Peyer's patch (tissue), 4 donors: Measurements from ENCODE around the gene IQSEC2. TPM values are rescaled to one million over a fixed set of nuclear protein-coding genes. Genes with fewer than 3 reads are reported as not detected.

Experiments
- DNase-seq, 3 donors: peaks; one replicate each; pipeline ENCODE4 v3.0.0-alpha.2; 2017 to 2019
- H3K27ac ChIP-seq, 4 donors: fragments of 200-600 bp; sonication (generic); one replicate each; pipeline ENCODE4 v1.5.1; 2016 to 2019
- H3K27me3 ChIP-seq, 2 donors: fragments of 200-600 bp; sonication (generic); one replicate each; pipeline ENCODE4 v1.5.1; 2019
- H3K36me3 ChIP-seq, 3 donors: fragments of 200-600 bp; sonication (generic); one replicate each; pipeline ENCODE4 v1.5.1; 2016 to 2019
- H3K4me1 ChIP-seq, 4 donors: fragments of 200-600 bp; sonication (generic); one replicate each; pipeline ENCODE4 v1.5.1; 2016 to 2019
- H3K4me3 ChIP-seq, 4 donors: fragments of 200-600 bp; sonication (generic); 1 replicate in 3 of 4; 2 replicates in 1 of 4; pipeline ENCODE4 v1.5.1; 2016 to 2019; ENCODE audit warnings: mild to moderate bottlenecking in 1 of 4
- H3K9me3 ChIP-seq, 4 donors: fragments of 200-600 bp; sonication (generic); one replicate each; pipeline ENCODE4 v1.5.1; 2016 to 2019; ENCODE audit warnings: mild to moderate bottlenecking in 1 of 4
- CTCF ChIP-seq, 6 experiments: fragments of 450-650 bp in 4 of 6; fragments of 200-600 bp in 2 of 6; sonication (generic) in 1 of 6; IDR thresholded peaks; one replicate each; pipeline ENCODE4 v1.5.1; 2017 to 2019; ENCODE audit warnings: antibody characterized with exemption in 6 of 6, mild to moderate bottlenecking in 3 of 6, moderate library complexity in 1 of 6
- POLR2A ChIP-seq, 2 donors: fragments of 450-650 bp; IDR thresholded peaks; one replicate each; pipeline ENCODE4 v1.5.1; 2017; ENCODE audit warnings: antibody characterized with exemption in 2 of 2, mild to moderate bottlenecking in 2 of 2, moderate library complexity in 2 of 2
- total RNA-seq, 4 donors: library from RNA; depleted of rRNA; stranded (reverse); fragments of >200 nt; gene quantifications; one replicate each; pipeline ENCODE4 v1.1.0, GENCODE V29; 2016

The IQSEC2 gene
- total RNA-seq, 4 donors from 2014 or later, result 20.6 to 77.9 (median 48.3) TPM

- peak in 1 of 3 donors; percentile 4 for DNase-seq
- Histone ChIP-seq H3K9me3 (no peaks in the 10 kb centered on the region), H3K4me3 (no peak overlapping the region), H3K27me3 (no peaks in the 10 kb centered on the region), H3K27ac (no peak overlapping the region), H3K4me1 (no peaks in the 10 kb centered on the region), H3K36me3 (no peaks in the 10 kb centered on the region)
- TF ChIP-seq CTCF (IDR thresholded peaks at IDR 0.05) (no peak), POLR2A (IDR thresholded peaks at IDR 0.05) (no peak)
Measured at GRCh38 chrX:53300157-53300556, 18.8 kb upstream of the IQSEC2 start.

GRCh38 chrX:53294024-53294648 is 12.8 kb upstream of the IQSEC2 start:
- TF ChIP-seq CTCF (IDR thresholded peaks at IDR 0.05), result peak in 3 of 6 experiments; percentile 21 to 34 (median 23)
- TF ChIP-seq POLR2A (IDR thresholded peaks at IDR 0.05), result no peak
- Histone ChIP-seq H3K27me3 (no peaks in the 10 kb centered on the region), H3K9me3 (no peaks in the 10 kb centered on the region), H3K27ac (no peak overlapping the region), H3K4me1 (no peaks in the 10 kb centered on the region), H3K36me3 (no peaks in the 10 kb centered on the region), H3K4me3 (no peak overlapping the region)
- DNase-seq, result peak in 1 of 3 donors; percentile 31

GRCh38 chrX:53291596-53291995 is 10.2 kb upstream of the IQSEC2 start:
- H3K36me3 ChIP-seq, result no peaks in the 10 kb centered on the region
- no peak overlapping the region for H3K27ac ChIP-seq
- no peaks in the 10 kb centered on the region for H3K27me3 ChIP-seq
- no peaks in the 10 kb centered on the region for H3K9me3 ChIP-seq
- no peak overlapping the region for H3K4me3 ChIP-seq
- DNase-seq, result peak in 1 of 3 donors; percentile 39
- no peak for TF ChIP-seq POLR2A (IDR thresholded peaks at IDR 0.05)
- no peak for TF ChIP-seq CTCF (IDR thresholded peaks at IDR 0.05)
- H3K4me1 ChIP-seq, result peaks cover 0 to 15% (median 4%) of the 10 kb centered on the region in 4 donors

- TF ChIP-seq CTCF (IDR thresholded peaks at IDR 0.05), result no peak
- no peak for TF ChIP-seq POLR2A (IDR thresholded peaks at IDR 0.05)
- Histone ChIP-seq H3K4me1 (peaks cover 0 to 18% (median 4%) of the 10 kb centered on the region in 4 donors), H3K4me3 (no peak overlapping the region), H3K9me3 (no peaks in the 10 kb centered on the region), H3K27ac (no peak overlapping the region), H3K27me3 (no peaks in the 10 kb centered on the region), H3K36me3 (no peaks in the 10 kb centered on the region)
- peak in 1 of 3 donors; percentile 33 for DNase-seq
Measured at GRCh38 chrX:53290441-53291041, 9.2 kb upstream of the IQSEC2 start.

GRCh38 chrX:53288189-53288588 is 6.8 kb upstream of the IQSEC2 start:
- Histone ChIP-seq H3K27ac (peak overlapping the region in 3 of 4 donors; percentile 38 to 82 (median 71)), H3K36me3 (no peaks in the 10 kb centered on the region), H3K4me3 (no peak overlapping the region), H3K27me3 (no peaks in the 10 kb centered on the region), H3K9me3 (no peaks in the 10 kb centered on the region), H3K4me1 (peaks cover 0 to 30% (median 4%) of the 10 kb centered on the region in 4 donors)
- no peak for TF ChIP-seq CTCF (IDR thresholded peaks at IDR 0.05)
- no peak for TF ChIP-seq POLR2A (IDR thresholded peaks at IDR 0.05)
- peak in 1 of 3 donors; percentile 47 for DNase-seq
